Measurements from ENCODE around the gene MANBA. TPM values are rescaled to one million over a fixed set of nuclear protein-coding genes. Genes with fewer than 3 reads are reported as not detected.

MANBA gene
- polyA plus RNA-seq, 12 donors: 8.7 to 16.5 (median 11.3) TPM; not detected in 1

GRCh38 chr4:102683881-102684609 lies 76.7 kb downstream of the MANBA start:
- DNase-seq: no peak

GRCh38 chr4:102678695-102679335 lies 82.0 kb downstream of the MANBA start:
- DNase-seq: no peak

GRCh38 chr4:102678107-102678506 lies 82.7 kb downstream of the MANBA start:
- DNase-seq: no peak

- no peak for DNase-seq
Measured at GRCh38 chr4:102675141-102675540, 85.6 kb downstream of the MANBA start.

- DNase-seq: no peak
Measured at GRCh38 chr4:102667001-102667400, 93.8 kb downstream of the MANBA start.

- DNase-seq: no peak
Measured at GRCh38 chr4:102665527-102665926, 95.2 kb downstream of the MANBA start.

GRCh38 chr4:102663073-102663472 lies 97.7 kb downstream of the MANBA start:
- DNase-seq: no peak

GRCh38 chr4:102657206-102657605 lies 103.6 kb downstream of the MANBA start:
- DNase-seq: no peak

GRCh38 chr4:102647117-102647516 lies 113.7 kb downstream of the MANBA start:
- no peak for DNase-seq

- peak; percentile 37 for DNase-seq
Measured at GRCh38 chr4:102642631-102643298, 118.0 kb downstream of the MANBA start.

GRCh38 chr4:102641793-102642192 lies 119.0 kb downstream of the MANBA start:
- DNase-seq: no peak

- no peak for DNase-seq
Measured at GRCh38 chr4:102640669-102641068, 120.1 kb downstream of the MANBA start.

- DNase-seq: no peak
Measured at GRCh38 chr4:102639598-102639997, 121.2 kb downstream of the MANBA start.

- no peak for DNase-seq
Measured at GRCh38 chr4:102638621-102639020, 122.1 kb downstream of the MANBA start.

- DNase-seq: no peak
Measured at GRCh38 chr4:102637391-102637790, 123.4 kb downstream of the MANBA start.

GRCh38 chr4:102633100-102633499 lies 127.7 kb downstream of the MANBA start:
- no peak for DNase-seq

GRCh38 chr4:102632241-102633065 lies 128.3 kb downstream of the MANBA start:
- DNase-seq: no peak

- DNase-seq: no peak
Measured at GRCh38 chr4:102631616-102632015, 129.2 kb downstream of the MANBA start.

- no peak for DNase-seq
Measured at GRCh38 chr4:102629673-102630072, 131.1 kb downstream of the MANBA start.

- no peak for DNase-seq
Measured at GRCh38 chr4:102627831-102628523, 132.8 kb downstream of the MANBA start.

- no peak for DNase-seq
Measured at GRCh38 chr4:102625232-102625930, 135.4 kb downstream of the MANBA start.
